Measurements from ENCODE around the gene EGLN1. TPM values are rescaled to one million over a fixed set of nuclear protein-coding genes. Genes with fewer than 3 reads are reported as not detected.

EGLN1 gene
- total and polyA plus RNA-seq, 2 of the 8 experiments (the other 6 are each of a cell fraction or from before 2014, with no cell fraction given): 4.0 to 6.4 TPM

- H2AK5ac ChIP-seq (ENCODE audit: low read depth, low read length): no peak overlapping the region
- CTCF ChIA-PET (ENCODE audit: partially characterized antibody): interaction anchor here (1.4 kb wide), 1 partner anchor 9 kb away, joined by 5 read pairs; no protein-coding TSS in a partner anchor
- no peak overlapping the region for H2BK20ac ChIP-seq (ENCODE audit: low read length)
- no peak overlapping the region for H3K4ac ChIP-seq (replicated peaks; ENCODE audit: insufficient read length, low read depth, low read length)
- no peak for FAIRE-seq
- H3K23ac ChIP-seq (ENCODE audit: insufficient read length): no peak overlapping the region
- no peaks in the 10 kb centered on the region for H3K9me3 ChIP-seq (ENCODE audit: insufficient read depth in 2 of 2, low read depth in 1 of 2, low read length in 1 of 2)
- H2BK12ac ChIP-seq (ENCODE audit: low read depth, low read length): no peak overlapping the region
- POLR2A ChIA-PET (ENCODE audit: partially characterized antibody): no interaction called here
- no peak overlapping the region for H4K5ac ChIP-seq (ENCODE audit: insufficient read length, low read depth, low read length)
- no peak for DNase-seq (ENCODE audit: low read depth in 1 of 2, low spot score in 2 of 2)
- no peak overlapping the region for H3K9ac ChIP-seq (replicated peaks in 1 of 4; ENCODE audit: extremely low read depth in 1 of 4, low read depth in 3 of 4, low read length in 3 of 4)
- no peak overlapping the region for H2BK15ac ChIP-seq (ENCODE audit: low read length)
- H3K56ac ChIP-seq (replicated peaks; ENCODE audit: insufficient read length, low read depth, low read length): no peak overlapping the region
- H3K23me2 ChIP-seq (ENCODE audit: low read depth, low read length): no peaks in the 10 kb centered on the region
- 93% methylated on average over 4 of the region's 4 CpGs; no CpG with 5 or more reads in 1 of the 2 experiments for WGBS, 2 experiments (ENCODE audit: extremely low coverage in 1 of 2, insufficient coverage in 1 of 2, insufficient read length in 1 of 2, insufficient replicate concordance in 2 of 2, low coverage in 1 of 2, low lambda C conversion rate in 2 of 2, missing lambda C conversion rate in 1 of 2)
- H3K14ac ChIP-seq (ENCODE audit: insufficient read length): no peak overlapping the region
- 0 out of 2 replicates have a peak, but pooled peaks cover 3% of the 10 kb centered on the region for H3K79me1 ChIP-seq (ENCODE audit: low read depth, low read length)
- H3K4me3 ChIP-seq (ENCODE audit: extremely low read depth in 1 of 4, insufficient read depth in 2 of 4, low read depth in 3 of 4, low read length in 4 of 4): no peak overlapping the region
- H3K36me3 ChIP-seq (ENCODE audit: control insufficient read depth in 2 of 4, insufficient read depth in 4 of 4, low read length in 3 of 4): peaks cover 4 to 44% (median 15%) of the 10 kb centered on the region in 4 experiments; a peak in 7 of 8 replicates
- H4K91ac ChIP-seq (replicated peaks; ENCODE audit: insufficient read length, low read length): no peak overlapping the region
- H3K79me2 ChIP-seq (ENCODE audit: control insufficient read depth in 1 of 2, insufficient read depth in 2 of 2, low read length in 2 of 2): peaks cover 0 to 2% of the 10 kb centered on the region in 2 experiments; a peak in 1 of 4 replicates
- no peak overlapping the region for H2BK5ac ChIP-seq (ENCODE audit: low read depth, low read length)
- no peaks in the 10 kb centered on the region for H3K27me3 ChIP-seq (replicated peaks in 1 of 4; ENCODE audit: control insufficient read depth in 3 of 4, extremely low read depth in 1 of 4, insufficient read depth in 3 of 4, low read length in 3 of 4)
- no peaks in the 10 kb centered on the region for H3K4me1 ChIP-seq (replicated peaks in 1 of 4; ENCODE audit: control insufficient read depth in 3 of 4, insufficient read depth in 4 of 4, low read length in 3 of 4)
- H3K27ac ChIP-seq (ENCODE audit: low read depth, low read length): no peak overlapping the region
- no peak for TF ChIP-seq JUND (IDR thresholded peaks at IDR 0.05; ENCODE audit: low read length)
- TF ChIP-seq SIX5 (IDR thresholded peaks at IDR 0.05; ENCODE audit: low read depth, low read length): no peak
- no peak for TF ChIP-seq SAP30 (IDR thresholded peaks at IDR 0.05; ENCODE audit: insufficient read depth, insufficient replicate concordance, low read length)
- TF ChIP-seq NANOG (IDR thresholded peaks at IDR 0.05; ENCODE audit: insufficient read depth, low read depth, low read length, poor library complexity, severe bottlenecking): no peak
- no peak for TF ChIP-seq CHD1 (IDR thresholded peaks at IDR 0.05; ENCODE audit: low read depth, low read length)
- no peak for TF ChIP-seq MAFK (IDR thresholded peaks at IDR 0.05; ENCODE audit: low read depth, low read length)
- no peak for TF ChIP-seq ATF3 (IDR thresholded peaks at IDR 0.05; ENCODE audit: insufficient read depth, low read depth, low read length)
- TF ChIP-seq GABPA (IDR thresholded peaks at IDR 0.05; ENCODE audit: borderline replicate concordance, insufficient read depth, low read length): no peak
- TF ChIP-seq FOSL1 (IDR thresholded peaks at IDR 0.05; ENCODE audit: insufficient read depth, low read depth, low read length): no peak
- H4K20me1 ChIP-seq (replicated peaks in 1 of 2; ENCODE audit: control insufficient read depth in 1 of 2, insufficient read depth in 2 of 2, low read length in 2 of 2): peaks cover 0 to 2% of the 10 kb centered on the region in 2 experiments
- H4K8ac ChIP-seq (ENCODE audit: extremely low read depth, insufficient read depth, low read length): no peak overlapping the region
- no peak overlapping the region for H2AFZ ChIP-seq (ENCODE audit: low read length)
- H3K18ac ChIP-seq (ENCODE audit: extremely low read depth, low read length): no peak overlapping the region
- H3K4me2 ChIP-seq (ENCODE audit: insufficient read depth in 1 of 2, low read depth in 2 of 2, low read length in 2 of 2): no peak overlapping the region
- H2BK120ac ChIP-seq (replicated peaks; ENCODE audit: low read depth, low read length): no peak overlapping the region
Observed at GRCh38 chr1:231347961-231348360, 74.1 kb downstream of the EGLN1 start.

All from H1 (cell line).